Measurements from ENCODE around the gene MYH16. TPM values are rescaled to one million over a fixed set of nuclear protein-coding genes. Genes with fewer than 3 reads are reported as not detected.
"Not testable (repeated sequence)": the region's sequence is repeated elsewhere in the genome, so short reads cannot be mapped to it uniquely, and the experiment has no call there.

The MYH16 gene
- total RNA-seq, 2 experiments from 2014 or later, result not detected

DNA sequence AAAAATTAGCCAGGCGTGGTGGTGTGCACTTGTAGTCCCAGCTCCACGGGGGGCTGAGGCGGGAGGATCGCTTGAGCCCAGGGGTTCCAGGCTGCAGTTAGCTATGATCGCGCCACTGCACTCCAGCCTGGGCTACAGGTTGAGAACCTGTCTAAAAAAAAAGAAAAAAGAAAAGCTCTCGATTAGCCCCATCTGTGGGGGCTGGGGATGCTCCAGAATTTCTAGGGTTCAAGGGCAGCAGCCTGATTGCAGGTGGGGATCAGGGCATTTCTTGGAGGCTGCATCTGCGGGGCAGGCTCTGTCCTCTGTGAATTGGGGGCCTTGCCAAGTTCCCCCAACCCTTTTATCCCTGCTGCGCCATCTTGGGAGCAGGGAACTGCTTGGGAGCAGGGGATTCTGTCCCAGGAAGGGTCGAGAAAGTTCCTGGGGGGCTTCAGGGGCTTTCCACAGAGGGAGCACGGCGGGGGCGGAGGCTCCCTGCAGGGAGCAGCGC, 52.4 kb downstream of the MYH16 start:
- Histone ChIP-seq H3K4me3 (ENCODE audit: low read length) (peak overlapping the region; percentile 90), H3K9me3 (ENCODE audit: control insufficient read depth in 1 of 2, insufficient read depth in 1 of 2, low read length in 2 of 2) (no peaks in the 10 kb centered on the region), H3K27me3 (ENCODE audit: control insufficient read depth in 1 of 2, insufficient read depth in 2 of 2, low read length in 2 of 2) (no peaks in the 10 kb centered on the region), H3K4me1 (ENCODE audit: insufficient read depth, low read length) (peaks cover 36% of the 10 kb centered on the region), H3K36me3 (ENCODE audit: insufficient read depth, low read length) (peaks cover 3% of the 10 kb centered on the region), H3K27ac (ENCODE audit: low read depth in 1 of 2, low read length in 2 of 2) (peak overlapping the region in 1 of 2 donors; percentile 69)
- H3K27ac Mint-ChIP-seq, result peak overlapping the region; percentile 85
- peaks cover 35% of the 10 kb centered on the region for H3K4me1 Mint-ChIP-seq (ENCODE audit: low read depth)
- H3K9me3 Mint-ChIP-seq, result no peaks in the 10 kb centered on the region
- peak overlapping the region; percentile 94 for H3K4me3 Mint-ChIP-seq
- ATAC-seq (ENCODE audit: poor library complexity), result no peak
- TF ChIP-seq, protein P1, sequence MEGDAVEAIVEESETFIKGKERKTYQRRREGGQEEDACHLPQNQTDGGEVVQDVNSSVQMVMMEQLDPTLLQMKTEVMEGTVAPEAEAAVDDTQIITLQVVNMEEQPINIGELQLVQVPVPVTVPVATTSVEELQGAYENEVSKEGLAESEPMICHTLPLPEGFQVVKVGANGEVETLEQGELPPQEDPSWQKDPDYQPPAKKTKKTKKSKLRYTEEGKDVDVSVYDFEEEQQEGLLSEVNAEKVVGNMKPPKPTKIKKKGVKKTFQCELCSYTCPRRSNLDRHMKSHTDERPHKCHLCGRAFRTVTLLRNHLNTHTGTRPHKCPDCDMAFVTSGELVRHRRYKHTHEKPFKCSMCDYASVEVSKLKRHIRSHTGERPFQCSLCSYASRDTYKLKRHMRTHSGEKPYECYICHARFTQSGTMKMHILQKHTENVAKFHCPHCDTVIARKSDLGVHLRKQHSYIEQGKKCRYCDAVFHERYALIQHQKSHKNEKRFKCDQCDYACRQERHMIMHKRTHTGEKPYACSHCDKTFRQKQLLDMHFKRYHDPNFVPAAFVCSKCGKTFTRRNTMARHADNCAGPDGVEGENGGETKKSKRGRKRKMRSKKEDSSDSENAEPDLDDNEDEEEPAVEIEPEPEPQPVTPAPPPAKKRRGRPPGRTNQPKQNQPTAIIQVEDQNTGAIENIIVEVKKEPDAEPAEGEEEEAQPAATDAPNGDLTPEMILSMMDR (IDR thresholded peaks at IDR 0.05), result no peak
- peak in 2 of 14 experiments; percentile 4 to 20 for DNase-seq
- H3K36me3 Mint-ChIP-seq (ENCODE audit: low read depth), result peaks cover 16% of the 10 kb centered on the region
- intact Hi-C loops (cut with DNase I, micrococcal nuclease), result loop anchor here (5.0 to 10.0 kb wide), 4 partner anchors 80 to 440 kb away; partner anchors contain the start of genes SMURF1 (in 2 of the 2), BUD31 (in 1 of the 2), FAM200A (in 1 of the 2) and PDAP1 (in 1 of the 2)
- POLR2A ChIA-PET, result interaction anchor here (0.6 to 1.3 kb wide), 6 partner anchors 11 to 445 kb away, joined by 3 to 10 read pairs (median 3); partner anchors contain the start of genes BUD31, PDAP1, SMURF1 and ZNF394
- CTCF ChIA-PET, result no interaction called here
- no peaks in the 10 kb centered on the region for H3K27me3 Mint-ChIP-seq

DNA sequence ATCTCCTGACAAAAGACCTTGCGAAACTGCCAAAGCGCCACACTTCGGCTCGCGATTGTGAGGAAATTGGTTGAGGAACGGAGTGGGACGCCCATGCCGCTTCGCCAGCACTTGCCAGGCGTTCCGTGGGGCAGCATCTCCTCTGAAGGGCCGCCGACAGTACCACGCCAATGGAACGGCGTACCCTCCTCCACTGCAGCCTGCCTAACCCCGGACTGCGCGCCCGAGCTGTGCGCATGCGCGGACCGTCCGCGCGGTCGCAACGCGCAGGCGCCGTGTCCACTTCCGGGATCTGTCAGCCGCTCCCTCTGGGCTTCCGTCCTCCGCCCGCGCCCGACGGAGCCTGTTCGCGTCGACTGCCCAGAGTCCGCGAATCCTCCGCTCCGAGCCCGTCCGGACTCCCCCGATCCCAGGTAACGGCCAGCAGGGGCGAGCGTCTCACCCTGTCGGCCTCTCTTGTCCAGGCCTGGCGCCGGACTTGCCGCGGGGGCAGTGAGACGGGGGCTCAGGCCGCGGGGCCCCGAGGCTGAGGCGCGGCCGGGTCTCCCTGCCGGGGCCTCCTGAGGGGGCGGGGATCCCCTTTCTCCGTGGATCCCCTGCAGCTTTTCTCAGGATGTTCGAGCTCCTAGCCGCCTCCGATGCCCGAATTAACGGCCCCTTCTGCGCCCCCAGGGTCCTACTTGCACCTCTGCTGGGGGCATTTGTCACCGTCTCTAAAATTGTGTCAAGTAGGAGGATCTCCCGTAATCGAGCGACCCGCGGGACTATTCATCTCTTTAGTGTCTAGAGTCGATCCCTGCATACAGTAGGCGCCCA, 53.2 kb downstream of the MYH16 start, which contains the start of gene ARPC1A:
TSS of gene ARPC1A (plus strand) at position 307 of the 816 bp plus-strand sequence. CDS start 7,456 bp downstream, outside the sequence.
- H3K4me3 ChIP-seq (ENCODE audit: low read length), result peak within 1 kb of the TSS; percentile 90
- Mint-ChIP-seq H3K4me1 (ENCODE audit: low read depth) (peaks cover 43% of the 10 kb centered on the region), H3K27ac (peak within 1 kb of the TSS; percentile 85), H3K36me3 (ENCODE audit: low read depth) (peaks cover 21% of the 10 kb centered on the region), H3K27me3 (no peaks in the 10 kb centered on the region), H3K4me3 (peak within 1 kb of the TSS; percentile 94), H3K9me3 (no peaks in the 10 kb centered on the region)
- POLR2A ChIA-PET, result interaction anchor here (0.6 to 1.3 kb wide), 8 partner anchors 11 to 446 kb away, joined by 3 to 10 read pairs (median 3); partner anchors contain the start of genes BUD31, PDAP1, SMURF1 and ZNF394
- ATAC-seq (ENCODE audit: poor library complexity), result peak; percentile 94
- H3K9me3 ChIP-seq (ENCODE audit: control insufficient read depth in 1 of 2, insufficient read depth in 1 of 2, low read length in 2 of 2), result no peaks in the 10 kb centered on the region
- H3K27me3 ChIP-seq (ENCODE audit: control insufficient read depth in 1 of 2, insufficient read depth in 2 of 2, low read length in 2 of 2), result no peaks in the 10 kb centered on the region
- peak; percentile 83 to 97 (median 91) for DNase-seq
- CTCF ChIA-PET, result no interaction called here
- H3K27ac ChIP-seq (ENCODE audit: low read depth in 1 of 2, low read length in 2 of 2), result peak within 1 kb of the TSS; percentile 28 to 69
- H3K4me1 ChIP-seq (ENCODE audit: insufficient read depth, low read length), result peaks cover 42% of the 10 kb centered on the region
- TF ChIP-seq, protein P1 (IDR thresholded peaks at IDR 0.05), result no peak
- H3K36me3 ChIP-seq (ENCODE audit: insufficient read depth, low read length), result peaks cover 5% of the 10 kb centered on the region
- intact Hi-C loops (cut with DNase I, micrococcal nuclease), result loop anchor here (5.0 to 10.0 kb wide), 4 partner anchors 79 to 441 kb away; partner anchors contain the start of genes SMURF1 (in 2 of the 2), BUD31 (in 1 of the 2), FAM200A (in 1 of the 2) and PDAP1 (in 1 of the 2)

DNA sequence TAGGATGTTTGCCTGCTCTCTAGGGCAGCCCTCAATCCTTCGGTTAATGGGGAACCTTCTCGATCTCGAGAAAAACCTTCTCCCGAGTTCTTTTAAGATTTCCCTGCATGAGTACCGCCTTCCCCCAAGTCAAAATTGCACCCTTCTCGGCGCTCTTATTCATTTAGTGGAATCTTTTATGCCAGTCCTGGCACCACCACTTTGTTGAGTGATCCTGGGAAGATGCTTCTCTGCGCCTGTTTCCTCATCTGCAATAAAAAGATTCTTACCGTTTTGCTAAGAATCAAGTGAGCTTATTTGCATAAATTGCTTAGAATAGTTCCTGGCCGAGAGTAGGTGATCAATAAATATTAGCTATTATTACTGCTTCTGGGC, 53.8 kb downstream of the MYH16 start:
- Mint-ChIP-seq H3K27me3 (no peaks in the 10 kb centered on the region), H3K4me3 (peak overlapping the region; percentile 94), H3K36me3 (ENCODE audit: low read depth) (peaks cover 27% of the 10 kb centered on the region), H3K4me1 (ENCODE audit: low read depth) (peaks cover 46% of the 10 kb centered on the region), H3K9me3 (no peaks in the 10 kb centered on the region), H3K27ac (peak overlapping the region; percentile 85)
- DNase-seq, result no peak
- ChIA-PET POLR2A (interaction anchor here (1.0 kb wide), 1 partner anchor 232 kb away, joined by 4 read pairs; the partner anchor contains the start of gene ZNF655), CTCF (no interaction called here)
- no peaks in the 10 kb centered on the region for H3K9me3 ChIP-seq (ENCODE audit: control insufficient read depth in 1 of 2, insufficient read depth in 1 of 2, low read length in 2 of 2)
- peaks cover 42% of the 10 kb centered on the region for H3K4me1 ChIP-seq (ENCODE audit: insufficient read depth, low read length)
- H3K27me3 ChIP-seq (ENCODE audit: control insufficient read depth in 1 of 2, insufficient read depth in 2 of 2, low read length in 2 of 2), result no peaks in the 10 kb centered on the region
- H3K36me3 ChIP-seq (ENCODE audit: insufficient read depth, low read length), result peaks cover 5% of the 10 kb centered on the region
- peak overlapping the region; percentile 28 to 69 for H3K27ac ChIP-seq (ENCODE audit: low read depth in 1 of 2, low read length in 2 of 2)
- no peak for ATAC-seq (ENCODE audit: poor library complexity)
- H3K4me3 ChIP-seq (ENCODE audit: low read length), result peak overlapping the region; percentile 90
- TF ChIP-seq, protein P1 (IDR thresholded peaks at IDR 0.05), result no peak
- intact Hi-C loops (cut with DNase I, micrococcal nuclease), result loop anchor here (5.0 to 10.0 kb wide), 4 partner anchors 78 to 442 kb away; partner anchors contain the start of genes SMURF1 (in 2 of the 2), BUD31 (in 1 of the 2), FAM200A (in 1 of the 2) and PDAP1 (in 1 of the 2)

DNA sequence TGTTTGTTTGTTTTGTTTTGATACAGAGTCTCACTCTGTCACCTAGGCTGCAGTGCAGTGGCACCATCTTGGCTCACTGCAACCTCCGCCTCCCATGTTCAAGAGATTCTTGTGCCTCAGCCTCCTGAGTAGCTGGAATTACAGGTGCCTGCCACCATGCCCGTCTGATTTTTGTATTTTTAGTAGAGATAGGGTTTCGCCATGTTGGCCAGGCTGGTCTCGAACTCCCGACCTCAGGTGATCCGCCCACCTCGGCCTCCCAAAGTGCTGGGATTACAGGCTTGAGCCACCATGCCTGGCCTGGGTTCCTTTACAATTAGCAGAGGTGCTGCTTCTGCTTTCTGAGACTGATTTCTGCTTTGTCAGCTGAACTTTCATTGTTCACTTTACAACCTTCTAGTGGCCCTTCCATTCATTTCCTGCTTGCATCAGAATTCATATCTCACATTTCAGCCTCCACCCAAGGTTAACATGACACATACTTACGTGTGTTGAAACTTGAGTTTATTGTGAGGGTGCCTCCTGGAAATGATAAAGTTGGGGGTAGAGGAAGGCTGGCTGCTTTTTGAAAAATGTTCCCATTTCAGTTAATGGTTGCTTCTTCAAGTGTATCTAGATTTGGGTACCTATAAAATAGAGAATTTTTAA, 57.8 kb downstream of the MYH16 start:
- H3K27me3 Mint-ChIP-seq; ATAC-seq (ENCODE audit: poor library complexity); POLR2A ChIA-PET; H3K9me3 Mint-ChIP-seq; H3K27me3 ChIP-seq (ENCODE audit: control insufficient read depth in 1 of 2, insufficient read depth in 2 of 2, low read length in 2 of 2); H3K4me3 ChIP-seq (ENCODE audit: low read length); H3K27ac ChIP-seq (ENCODE audit: low read depth in 1 of 2, low read length in 2 of 2); intact Hi-C loops (cut with DNase I, micrococcal nuclease); H3K9me3 ChIP-seq (ENCODE audit: control insufficient read depth in 1 of 2, insufficient read depth in 1 of 2, low read length in 2 of 2): not testable (repeated sequence)
- peak overlapping the region; percentile 39 for H3K27ac Mint-ChIP-seq
- H3K4me3 Mint-ChIP-seq, result peak overlapping the region; percentile 40
- peak in 3 of 14 experiments; percentile 28 to 50 (median 38) for DNase-seq
- H3K36me3 Mint-ChIP-seq (ENCODE audit: low read depth), result peaks cover 54% of the 10 kb centered on the region
- Histone ChIP-seq H3K36me3 (ENCODE audit: insufficient read depth, low read length) (peaks cover 31% of the 10 kb centered on the region), H3K4me1 (ENCODE audit: insufficient read depth, low read length) (peaks cover 34% of the 10 kb centered on the region)
- CTCF ChIA-PET, result interaction anchor here (1.0 kb wide), 1 partner anchor 10 kb away, joined by 4 read pairs; no protein-coding TSS in a partner anchor
- peaks cover 62% of the 10 kb centered on the region for H3K4me1 Mint-ChIP-seq (ENCODE audit: low read depth)

Data from CD4-positive, alpha-beta T cell (primary cell).